Aorta (tissue), 5 donors: ENCODE measurements around the gene LYPD6. TPM values are rescaled to one million over a fixed set of nuclear protein-coding genes. Genes with fewer than 3 reads are reported as not detected.
"Not testable (repeated sequence)": the region's sequence is repeated elsewhere in the genome, so short reads cannot be mapped to it uniquely, and the experiment has no call there.

Experiments used
- ATAC-seq: fragments of 200-7000 bp; cut with Tn5 transposase; one replicate; pipeline ENCODE4 v1.9.1; 2022; ENCODE audit warnings: moderate library complexity; ENCODE audit not compliant: low FRiP score
- DNase-seq, 2 donors: peaks; one replicate each; pipeline ENCODE4 v3.0.0-alpha.2; 2020
- H3K27ac ChIP-seq, 2 donors: one replicate each; pipeline ENCODE4 v1.5.1; 2013; ENCODE audit warnings: low read length in 2 of 2, mild to moderate bottlenecking in 2 of 2, moderate library complexity in 2 of 2, control low read depth in 1 of 2, inconsistent platforms in 1 of 2, low read depth in 1 of 2
- H3K27me3 ChIP-seq, 2 donors: one replicate each; pipeline ENCODE4 v1.6.1; 2013; ENCODE audit warnings: control low read depth in 1 of 2, low read length in 1 of 2, mild to moderate bottlenecking in 1 of 2, moderate library complexity in 1 of 2; ENCODE audit not compliant: insufficient read depth in 2 of 2, control insufficient read depth in 1 of 2
- H3K36me3 ChIP-seq, 2 donors: one replicate each; pipeline ENCODE4 v1.6.1; 2013; ENCODE audit warnings: control low read depth in 1 of 2, low read length in 1 of 2, mild to moderate bottlenecking in 1 of 2; ENCODE audit not compliant: insufficient read depth in 2 of 2, control insufficient read depth in 1 of 2
- H3K4me1 ChIP-seq, 2 donors: one replicate each; pipeline ENCODE4 v1.6.1; 2013; ENCODE audit warnings: low read length in 2 of 2, control low read depth in 1 of 2, mild to moderate bottlenecking in 1 of 2, moderate library complexity in 1 of 2; ENCODE audit not compliant: insufficient read depth in 2 of 2, control insufficient read depth in 1 of 2
- H3K4me3 ChIP-seq, 2 donors: one replicate each; pipeline ENCODE4 v1.5.1; 2013; ENCODE audit warnings: low read length in 2 of 2, control low read depth in 1 of 2, mild to moderate bottlenecking in 1 of 2
- H3K9me3 ChIP-seq: one replicate; pipeline ENCODE4 v1.6.1; 2013; ENCODE audit warnings: mild to moderate bottlenecking, low read length; ENCODE audit not compliant: control insufficient read depth
- WGBS, 2 donors: extraction: QIAGEN DNeasy Blood & Tissue Kit; methylation state at CpG; one replicate each; pipeline ENCODE4 v1.1.7; 2013; 5-methylcytosine and 5-hydroxymethylcytosine counted together
- intact Hi-C, 2 donors: fragments of 100-400 bp; cut with DNase I; formaldehyde crosslinking; loops; one replicate each; pipeline versions ENCODE4 v1.14.2 to v1.15.0; 2022
- polyA plus RNA-seq, 2 donors: library from polyadenylated mRNA; stranded (reverse); fragments of 200-250 nt; gene quantifications; one replicate each; pipeline ENCODE4 v1.2.3, GENCODE V29; 2013
- total RNA-seq, 2 donors: library from RNA; stranded (reverse); fragmentation: NEBNext Ultra II Directional; extraction: Animal tissue kit (Norgen Biotek cat#: 25700); gene quantifications; one replicate each; pipeline ENCODE4 v1.2.1, GENCODE V29; 2021
- donor health status: healthy with polysubstance abuse.
- donor health status: Bipolar disorder and iron deficiency.
- donor health status: DM: no; HTN: no; CAD: no.
- donor health status: DM: no; HTN: no; CAD: no.
- donor health status: DM: yes; HTN: yes; CAD: no.

Gene LYPD6
- total and polyA plus RNA-seq, 4 donors: 0.23 to 0.42 (median 0.25) TPM; not detected in 1

DNA sequence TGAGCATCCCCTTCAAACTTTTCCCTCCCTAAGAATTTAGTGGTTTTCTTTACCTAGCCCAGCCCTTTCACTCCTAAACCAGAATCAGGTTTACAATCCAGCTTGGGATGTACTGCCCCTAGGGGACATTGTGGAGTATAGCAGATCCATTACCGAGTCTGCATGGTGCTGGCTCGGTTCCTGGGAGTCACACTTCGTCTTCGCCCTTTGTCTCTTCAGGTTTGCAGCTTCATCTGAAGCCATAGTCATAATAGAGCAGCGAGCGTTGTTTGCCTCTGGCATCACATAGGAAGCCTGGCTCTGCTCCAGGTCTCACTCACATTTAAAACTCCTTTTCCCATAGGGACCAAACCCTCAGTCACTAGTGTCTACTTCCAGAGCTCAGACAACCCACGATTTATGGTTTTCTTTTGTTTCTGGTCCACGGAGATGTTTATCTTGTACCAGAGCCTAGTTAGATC is 16.8 kb upstream of the LYPD6 start:
- Histone ChIP-seq H3K36me3 (no peaks in the 10 kb centered on the region), H3K4me1 (no peaks in the 10 kb centered on the region), H3K9me3 (no peaks in the 10 kb centered on the region), H3K27ac (no peak overlapping the region), H3K4me3 (no peak overlapping the region), H3K27me3 (no peaks in the 10 kb centered on the region)
- 0 to 1% methylated on average over 8 of the region's 8 CpGs for WGBS, 2 donors
- ATAC-seq (no peak), DNase-seq (no peak)
- intact Hi-C loops: loop anchor here in 1 of 2 donors (2.0 kb wide), 1 partner anchor 297 kb away; no protein-coding TSS in a partner anchor

DNA sequence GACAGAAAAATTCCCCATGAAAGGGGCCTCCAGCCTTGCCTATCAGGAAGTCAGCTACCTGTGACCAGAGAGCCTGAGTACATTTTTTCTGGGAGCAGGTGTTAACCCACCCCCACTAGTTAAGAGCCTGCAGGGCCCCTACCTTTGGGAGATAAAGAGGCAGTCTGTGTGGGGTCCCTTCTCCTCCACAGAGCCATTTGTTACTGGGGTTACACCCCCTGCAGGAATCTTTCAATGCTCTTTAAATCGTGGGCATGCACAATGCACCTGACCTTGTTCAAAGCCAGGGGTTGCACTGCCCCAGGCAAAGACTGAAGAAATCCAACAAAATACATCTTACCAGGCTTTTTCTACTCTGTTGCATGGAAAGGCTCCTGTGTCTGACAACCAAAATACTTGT is 15.7 kb upstream of the LYPD6 start:
- no peaks in the 10 kb centered on the region for H3K36me3 ChIP-seq
- no peaks in the 10 kb centered on the region for H3K4me1 ChIP-seq
- no peak for DNase-seq
- H3K9me3 ChIP-seq: no peaks in the 10 kb centered on the region
- intact Hi-C loops: no loop called here
- ATAC-seq: no peak
- H3K4me3 ChIP-seq: no peak overlapping the region
- no peak overlapping the region for H3K27ac ChIP-seq
- WGBS, 2 donors: 26 to 40% methylated on average over 1 of the region's 1 CpG
- H3K27me3 ChIP-seq: no peaks in the 10 kb centered on the region

DNA sequence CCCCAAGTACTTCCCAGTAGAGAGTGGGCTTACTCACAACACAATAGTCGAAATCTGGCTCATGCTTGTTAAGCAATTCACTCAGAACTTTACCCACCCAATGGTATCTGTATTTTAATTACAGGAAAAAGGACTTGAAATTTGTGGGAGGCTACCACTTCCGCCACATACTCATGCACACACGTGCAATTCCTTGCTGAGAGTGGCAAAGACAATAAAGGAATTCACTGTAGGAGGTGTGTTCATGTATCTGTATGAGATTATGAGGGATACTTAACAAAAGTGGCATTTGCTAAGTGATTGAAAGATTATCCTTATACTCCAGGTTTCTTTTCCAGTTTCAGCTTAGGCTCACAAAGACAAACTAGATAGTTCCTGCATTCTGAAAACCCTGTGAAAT is 14.9 kb upstream of the LYPD6 start:
- no peaks in the 10 kb centered on the region for H3K27me3 ChIP-seq
- H3K36me3 ChIP-seq: no peaks in the 10 kb centered on the region
- no peaks in the 10 kb centered on the region for H3K9me3 ChIP-seq
- no peaks in the 10 kb centered on the region for H3K4me1 ChIP-seq
- 70 to 75% methylated on average over 3 of the region's 3 CpGs for WGBS, 2 donors
- no peak for ATAC-seq
- no peak overlapping the region for H3K27ac ChIP-seq
- intact Hi-C loops: no loop called here
- no peak for DNase-seq
- no peak overlapping the region for H3K4me3 ChIP-seq

DNA sequence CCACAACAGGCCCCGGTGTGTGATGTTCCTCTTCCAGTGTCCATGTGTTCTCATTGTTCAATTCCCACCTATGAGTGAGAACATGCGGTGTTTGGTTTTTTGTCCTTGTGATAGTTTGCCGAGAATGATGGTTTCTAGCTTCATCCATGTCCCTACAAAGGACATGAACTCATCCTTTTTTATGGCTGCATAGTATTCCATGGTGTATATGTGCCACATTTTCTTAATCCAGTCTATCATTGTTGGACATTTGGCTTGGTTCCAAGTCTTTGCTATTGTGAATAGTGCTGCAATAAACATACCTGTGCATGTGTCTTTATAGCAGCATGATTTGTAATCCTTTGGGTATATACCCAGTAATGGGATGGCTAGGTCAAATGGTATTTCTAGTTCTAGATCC is 11.8 kb upstream of the LYPD6 start:
- WGBS, 2 donors: 96 to 98% methylated on average over 3 of the region's 3 CpGs
- H3K27ac ChIP-seq, intact Hi-C loops, H3K9me3 ChIP-seq, H3K36me3 ChIP-seq, H3K4me1 ChIP-seq, H3K27me3 ChIP-seq, DNase-seq, ATAC-seq, H3K4me3 ChIP-seq: not testable (repeated sequence)

DNA sequence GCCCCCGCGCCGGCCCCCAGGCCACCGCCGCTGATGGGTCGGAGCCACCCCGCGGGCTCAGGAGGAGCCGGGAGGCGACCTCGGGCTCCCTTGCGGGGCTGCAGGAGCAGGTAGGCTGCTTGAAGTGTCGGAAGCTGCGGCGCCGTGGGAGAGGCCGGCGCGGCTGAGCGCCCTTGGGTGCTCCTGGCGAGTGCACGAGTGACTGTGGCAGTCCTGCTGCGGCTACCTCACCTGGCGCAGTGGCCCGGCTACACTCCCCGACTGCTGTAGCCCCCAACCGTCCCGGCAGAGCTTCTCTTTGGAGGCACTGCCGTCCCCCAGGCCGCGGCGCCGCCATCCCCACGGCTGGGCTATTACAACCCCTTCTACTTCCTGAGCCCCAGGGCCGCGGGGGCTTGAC is 10.0 kb upstream of the LYPD6 start:
- peak; percentile 29 for ATAC-seq
- intact Hi-C loops: no loop called here
- WGBS, 2 donors: 36 to 42% methylated on average over 35 to 36 of the region's 36 CpGs

DNA sequence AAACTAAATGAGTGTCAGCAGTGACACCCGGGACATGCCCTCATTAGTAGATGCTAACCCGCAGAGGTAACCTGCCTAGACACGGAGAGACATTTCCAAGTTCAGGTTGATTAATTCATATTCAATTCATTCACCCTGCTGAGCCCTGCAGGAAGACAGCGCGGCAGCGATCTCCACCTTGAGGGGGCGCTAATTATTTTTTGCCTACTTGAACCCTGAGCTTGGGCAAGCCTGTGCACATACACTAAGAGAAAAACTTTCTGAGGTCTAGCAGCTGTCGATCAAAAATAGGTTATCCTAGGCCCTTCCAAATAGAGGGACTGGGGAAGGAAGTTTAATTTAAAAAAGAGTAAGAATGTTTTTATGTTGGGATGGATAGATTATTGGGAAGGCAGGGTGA is 1.3 kb upstream of the LYPD6 start:
- WGBS, 2 donors: 23 to 25% methylated on average over 8 of the region's 8 CpGs
- intact Hi-C loops: no loop called here
- no peak for ATAC-seq
- no peaks in the 10 kb centered on the region for H3K27me3 ChIP-seq
- H3K36me3 ChIP-seq: no peaks in the 10 kb centered on the region
- no peaks in the 10 kb centered on the region for H3K4me1 ChIP-seq
- H3K4me3 ChIP-seq: no peak overlapping the region
- DNase-seq: no peak
- H3K9me3 ChIP-seq: peaks cover 4% of the 10 kb centered on the region
- H3K27ac ChIP-seq: no peak overlapping the region

More for the DNA sequence above, 10.0 kb upstream of the LYPD6 start:
- no peaks in the 10 kb centered on the region for H3K36me3 ChIP-seq
- no peak overlapping the region for H3K4me3 ChIP-seq
- peaks cover 4% of the 10 kb centered on the region for H3K9me3 ChIP-seq
- H3K27me3 ChIP-seq: no peaks in the 10 kb centered on the region
- no peaks in the 10 kb centered on the region for H3K4me1 ChIP-seq
- H3K27ac ChIP-seq: no peak overlapping the region
- DNase-seq: peak in 1 of 2 donors; percentile 71

DNA sequence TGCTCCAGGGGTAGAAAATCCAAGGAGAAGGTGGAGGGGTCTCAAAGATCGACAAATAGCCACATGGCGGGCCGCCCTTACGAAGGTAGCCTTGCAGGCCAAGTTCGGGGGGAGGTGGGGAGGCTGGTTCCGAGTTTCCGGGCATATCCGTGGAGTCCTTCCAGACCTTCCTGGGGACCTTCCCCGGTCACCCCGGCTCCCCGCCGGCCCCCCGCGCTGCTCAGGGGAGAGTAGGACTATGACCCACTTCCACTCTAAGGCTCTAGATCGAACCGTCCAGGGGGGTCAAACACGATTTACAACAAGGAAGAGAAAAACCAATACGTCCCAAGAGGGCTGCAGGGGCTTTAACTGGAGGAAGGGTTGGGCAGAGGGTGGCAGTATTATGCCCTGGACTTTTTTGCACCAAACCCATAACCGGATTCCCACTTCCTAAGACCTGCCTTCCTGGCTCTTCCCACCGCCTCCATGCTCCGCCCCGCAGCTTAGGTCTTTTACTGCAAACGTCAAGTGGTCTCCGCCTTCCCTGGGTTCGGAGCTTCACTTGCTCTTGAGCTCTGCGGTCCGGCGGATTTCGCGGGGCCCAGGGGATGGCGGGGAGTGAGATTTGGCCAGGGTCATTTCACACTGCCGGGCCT is 779 bp upstream of the LYPD6 start:
- WGBS, 2 donors: 6 to 7% methylated on average over 27 to 32 of the region's 32 CpGs
- intact Hi-C loops: no loop called here
- H3K27ac ChIP-seq: no peak overlapping the region
- H3K4me3 ChIP-seq: peak overlapping the region; percentile 55 to 65
- H3K9me3 ChIP-seq: peaks cover under 1% of the 10 kb centered on the region
- DNase-seq (peak in 1 of 2 donors; percentile 74), ATAC-seq (peak; percentile 52)
- H3K27me3 ChIP-seq: no peaks in the 10 kb centered on the region
- H3K4me1 ChIP-seq: no peaks in the 10 kb centered on the region
- no peaks in the 10 kb centered on the region for H3K36me3 ChIP-seq

DNA sequence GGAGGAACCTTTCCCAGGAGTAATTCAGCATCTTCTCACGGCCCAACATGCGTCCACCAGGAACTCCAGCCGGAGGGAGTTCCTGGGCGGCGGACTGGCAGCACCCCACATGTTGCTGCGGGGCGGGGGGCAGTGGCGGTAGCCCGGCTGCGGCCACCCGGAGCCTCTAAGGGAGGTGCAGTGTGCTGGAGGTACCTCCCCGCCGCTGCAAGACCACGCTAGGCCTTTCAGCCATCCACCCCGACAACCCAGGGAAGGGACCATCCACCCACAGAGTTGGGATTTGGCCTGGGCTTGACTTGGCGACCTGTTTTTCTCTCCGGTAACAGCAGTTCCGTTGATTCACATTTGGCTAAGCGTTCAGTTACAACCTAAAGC is 625 bp downstream of the LYPD6 start:
- no peaks in the 10 kb centered on the region for H3K27me3 ChIP-seq
- no peak overlapping the region for H3K27ac ChIP-seq
- no peaks in the 10 kb centered on the region for H3K4me1 ChIP-seq
- DNase-seq: no peak
- H3K9me3 ChIP-seq: no peaks in the 10 kb centered on the region
- intact Hi-C loops: no loop called here
- ATAC-seq: peak; percentile 20
- H3K4me3 ChIP-seq: peak overlapping the region in 1 of 2 donors; percentile 55
- 1 to 3% methylated on average over 19 of the region's 19 CpGs for WGBS, 2 donors
- H3K36me3 ChIP-seq: no peaks in the 10 kb centered on the region

DNA sequence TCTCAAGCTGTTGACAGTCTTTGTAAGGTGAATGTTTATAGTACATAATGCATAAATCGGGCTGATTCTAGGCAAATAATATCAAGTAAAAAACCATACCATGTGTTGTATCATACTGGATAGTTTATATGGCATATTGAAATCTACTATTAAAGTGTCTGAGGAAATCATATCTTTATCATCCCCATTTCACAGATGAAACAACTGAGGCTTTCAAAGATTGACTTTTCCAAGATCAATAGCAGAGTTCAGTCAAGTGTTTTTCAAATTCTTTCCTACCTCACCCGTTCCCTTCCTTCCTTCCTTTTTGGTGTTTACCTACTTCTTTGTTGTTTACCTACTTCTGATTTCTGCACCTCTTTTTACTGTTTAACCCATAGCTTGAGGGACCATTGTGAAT is 2.0 kb downstream of the LYPD6 start:
- no peak overlapping the region for H3K4me3 ChIP-seq
- no peak overlapping the region for H3K27ac ChIP-seq
- H3K4me1 ChIP-seq: no peaks in the 10 kb centered on the region
- DNase-seq (no peak), ATAC-seq (no peak)
- no peaks in the 10 kb centered on the region for H3K9me3 ChIP-seq
- intact Hi-C loops: no loop called here
- no peaks in the 10 kb centered on the region for H3K36me3 ChIP-seq
- no peaks in the 10 kb centered on the region for H3K27me3 ChIP-seq
- 88 to 92% methylated on average over 2 of the region's 2 CpGs for WGBS, 2 donors
